Ovary (tissue), 9 donors: Measurements from ENCODE around the gene PCDHAC2. TPM values are rescaled to one million over a fixed set of nuclear protein-coding genes. Genes with fewer than 3 reads are reported as not detected.

Experiments used
- DNase-seq, 5 donors: peaks; one replicate each; pipeline ENCODE4 v3.0.0-alpha.2; 2019 to 2020
- H3K27ac ChIP-seq, 2 donors: fragments of 200-600 bp; one replicate each; pipeline versions ENCODE4 v1.5.1 to v1.8.0; 2019 to 2022
- H3K27me3 ChIP-seq: fragments of 200-600 bp; one replicate; pipeline ENCODE4 v1.8.0; 2022
- H3K36me3 ChIP-seq: fragments of 200-600 bp; sonication (generic); one replicate; pipeline ENCODE4 v1.5.1; 2019
- H3K4me1 ChIP-seq: one replicate; pipeline ENCODE4 v1.8.1; 2013; ENCODE audit warnings: mild to moderate bottlenecking, moderate library complexity; ENCODE audit not compliant: insufficient read depth
- H3K4me3 ChIP-seq: fragments of 200-600 bp; sonication (generic); one replicate; pipeline ENCODE4 v1.5.1; 2017
- H3K9me3 ChIP-seq, 2 donors: fragments of 200-600 bp in 1 of 2; sonication (generic) in 1 of 2; one replicate each; pipeline versions ENCODE4 v1.5.1 to v1.8.1; 2013 to 2019; ENCODE audit warnings: mild to moderate bottlenecking in 1 of 2, moderate library complexity in 1 of 2
- CTCF ChIP-seq, 3 donors: fragments of 450-650 bp in 2 of 3; fragments of 200-600 bp in 1 of 3; IDR thresholded peaks; one replicate each; pipeline versions ENCODE4 v1.5.1 to v1.8.0; 2016 to 2022; ENCODE audit warnings: antibody characterized with exemption in 3 of 3, mild to moderate bottlenecking in 1 of 3
- EP300 ChIP-seq: sonication (generic); formaldehyde crosslinking; IDR thresholded peaks from one replicate; pipeline ENCODE4 v1.6.1; 2017; ENCODE audit warnings: antibody characterized with exemption
- POLR2A ChIP-seq: fragments of 450-650 bp; IDR thresholded peaks from one replicate; pipeline ENCODE4 v1.6.1; 2017; ENCODE audit warnings: antibody characterized with exemption, mild to moderate bottlenecking, moderate library complexity
- WGBS, 3 donors: extraction: QIAGEN DNeasy Blood & Tissue Kit in 1 of 3; methylation state at CpG; one replicate each; pipeline versions ENCODE4 v1.1.5 to v1.1.7; 2013 to 2017; 5-methylcytosine and 5-hydroxymethylcytosine counted together
- intact Hi-C, 4 donors: fragments of 100-400 bp; cut with DNase I; formaldehyde crosslinking; loops; one replicate each; pipeline versions ENCODE4 v1.11.0 to v1.15.1; 2022 to 2023
- polyA plus RNA-seq, 2 donors: library from polyadenylated mRNA; stranded (reverse); fragments of 200-250 nt in 1 of 2; fragments of 350-450 nt in 1 of 2; fragmentation: Illumina TruSeq in 1 of 2; extraction: RNeasy Lipid Tissue Mini Kit (QIAGEN cat#74804) in 1 of 2; gene quantifications; one replicate each; pipeline ENCODE4 v1.2.3, GENCODE V29; 2013 to 2014
- total RNA-seq, 7 donors: library from RNA; depleted of rRNA in 2 of 7; stranded (reverse); fragments of >200 nt in 2 of 7; fragmentation: NEBNext Ultra II Directional in 3 of 7; extraction: Animal tissue kit (Norgen Biotek cat#: 25700) in 3 of 7; gene quantifications; one replicate each; pipeline versions ENCODE4 v1.1.0 to v1.2.4, GENCODE V29; 2016 to 2023
- donor health status: DM: no; HTN: no; CAD: no; lungs with moderate emphysema.
- donor health status: DM: no; HTN: no; CAD: no.
- donor health status: Bipolar disorder and iron deficiency.
- donor health status: DM: yes; HTN: yes; CAD: no.
- donor health status: DM: no; HTN: no; CAD: no.
- donor health status: DM: yes; HTN: yes; CAD: no.

The PCDHAC2 gene
- total and polyA plus RNA-seq, 9 donors = 0.06 to 2.1 (median 0.72) TPM

GRCh38 chr5:140988608-140989007 lies 22.3 kb downstream of the PCDHAC2 start:
- H3K27me3 ChIP-seq = no peaks in the 10 kb centered on the region
- DNase-seq = no peak
- H3K9me3 ChIP-seq = no peaks in the 10 kb centered on the region
- H3K27ac ChIP-seq = no peak overlapping the region
- TF ChIP-seq EP300 = no peak
- no peak for TF ChIP-seq POLR2A
- TF ChIP-seq CTCF (IDR thresholded peaks at IDR 0.05) = no peak
- H3K4me1 ChIP-seq = no peaks in the 10 kb centered on the region
- 63 to 76% (median 69%) methylated on average over 5 of the region's 5 CpGs for WGBS, 3 donors
- H3K4me3 ChIP-seq = no peak overlapping the region
- H3K36me3 ChIP-seq = no peaks in the 10 kb centered on the region
- intact Hi-C loops = no loop called here

GRCh38 chr5:140989254-140990020 lies 23.2 kb downstream of the PCDHAC2 start:
- Histone ChIP-seq H3K4me3 (no peak overlapping the region), H3K27me3 (no peaks in the 10 kb centered on the region), H3K27ac (no peak overlapping the region), H3K9me3 (no peaks in the 10 kb centered on the region), H3K4me1 (no peaks in the 10 kb centered on the region), H3K36me3 (no peaks in the 10 kb centered on the region)
- no peak for DNase-seq
- intact Hi-C loops = no loop called here
- WGBS, 3 donors = 61 to 72% (median 71%) methylated on average over 7 of the region's 7 CpGs
- no peak for TF ChIP-seq CTCF (IDR thresholded peaks at IDR 0.05)

GRCh38 chr5:140992828-140993227 lies 26.6 kb downstream of the PCDHAC2 start:
- no peak overlapping the region for H3K27ac ChIP-seq
- H3K9me3 ChIP-seq = no peaks in the 10 kb centered on the region
- TF ChIP-seq CTCF (IDR thresholded peaks at IDR 0.05) (no peak), POLR2A (no peak), EP300 (no peak)
- no peaks in the 10 kb centered on the region for H3K4me1 ChIP-seq
- no peaks in the 10 kb centered on the region for H3K36me3 ChIP-seq
- no peaks in the 10 kb centered on the region for H3K27me3 ChIP-seq
- H3K4me3 ChIP-seq = no peak overlapping the region
- DNase-seq = no peak
- WGBS, 3 donors = 65 to 83% (median 70%) methylated on average over 2 of the region's 2 CpGs
- intact Hi-C loops = no loop called here

- H3K27me3 ChIP-seq = no peaks in the 10 kb centered on the region
- no peaks in the 10 kb centered on the region for H3K9me3 ChIP-seq
- no peak overlapping the region for H3K27ac ChIP-seq
- no peaks in the 10 kb centered on the region for H3K4me1 ChIP-seq
- DNase-seq = no peak
- no peak for TF ChIP-seq POLR2A
- no peak for TF ChIP-seq EP300
- no peak for TF ChIP-seq CTCF (IDR thresholded peaks at IDR 0.05)
- WGBS, 3 donors = 67 to 81% (median 77%) methylated on average over 1 of the region's 1 CpG
- intact Hi-C loops = no loop called here
- no peaks in the 10 kb centered on the region for H3K36me3 ChIP-seq
- no peak overlapping the region for H3K4me3 ChIP-seq
Measured at GRCh38 chr5:140996060-140996459, 29.8 kb downstream of the PCDHAC2 start.
